Measurements from ENCODE around the gene LMO4. TPM values are rescaled to one million over a fixed set of nuclear protein-coding genes. Genes with fewer than 3 reads are reported as not detected.

Gene LMO4
- total and polyA plus RNA-seq, 10 of the 15 experiments (the other 5 are each of a cell fraction or from before 2014, with no cell fraction given): 3.8 to 76.6 (median 20.7) TPM

DNA sequence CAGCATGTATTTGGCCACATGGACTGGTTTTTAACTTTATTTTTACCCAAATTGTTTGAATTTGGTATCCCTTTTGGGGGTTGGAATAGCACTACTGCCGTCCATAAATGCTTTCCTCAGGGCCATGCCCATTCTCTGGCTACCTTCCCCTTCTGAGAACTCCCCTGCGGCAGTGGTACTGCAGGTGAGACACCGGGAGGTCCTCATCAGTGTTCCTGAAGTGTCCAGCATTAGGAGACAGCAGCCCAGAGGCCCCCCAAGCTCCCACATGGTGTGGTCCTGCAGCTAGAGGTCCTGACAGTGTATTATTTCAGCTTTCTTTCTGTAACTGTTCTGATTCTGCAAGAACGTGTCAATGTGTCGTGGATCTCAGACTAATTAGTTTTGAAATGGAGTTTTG, 8.9 kb downstream of the LMO4 start:
- Histone ChIP-seq H3K36me3 (ENCODE audit: control insufficient read depth in 2 of 2, insufficient read depth in 2 of 2, low read length in 1 of 2) (peaks cover 2 to 18% of the 10 kb centered on the region in 2 experiments), H3K4me2 (ENCODE audit: control insufficient read depth, insufficient read depth) (no peak overlapping the region), H4K20me1 (ENCODE audit: control insufficient read depth, insufficient read depth) (no peaks in the 10 kb centered on the region), H3K27ac (ENCODE audit: control insufficient read depth, insufficient read depth) (no peak overlapping the region), H3K4me3 (no peak overlapping the region), H3K9ac (ENCODE audit: control insufficient read depth, insufficient read depth, low read length) (no peak overlapping the region), H3K4me1 (ENCODE audit: control insufficient read depth, insufficient read depth, low read length) (peaks cover 14% of the 10 kb centered on the region), H3K27me3 (replicated peaks in 1 of 2; ENCODE audit: control insufficient read depth in 2 of 2, insufficient read depth in 2 of 2, low read length in 1 of 2) (no peaks in the 10 kb centered on the region), H2AFZ (ENCODE audit: control insufficient read depth, low read depth, low read length) (no peak overlapping the region), H3K79me2 (ENCODE audit: control insufficient read depth, insufficient read depth, low read length) (peaks cover 30% of the 10 kb centered on the region), H3K9me3 (replicated peaks; ENCODE audit: control insufficient read depth, insufficient read depth, low read length) (no peaks in the 10 kb centered on the region)
- ChIA-PET SMC1A (ENCODE audit: uncharacterized antibody, unreplicated experiment) (no interaction called here), RAD21 (ENCODE audit: unreplicated experiment) (no interaction called here), CTCF (interaction anchor here (2.0 kb wide), 1 partner anchor 11 kb away, joined by 7 read pairs; no protein-coding TSS in a partner anchor), POLR2A (no interaction called here)
- TF ChIP-seq ZNF217 (IDR thresholded peaks at IDR 0.05): no peak
- TF ChIP-seq NR2C2 (IDR thresholded peaks at IDR 0.05; ENCODE audit: borderline replicate concordance, control insufficient read depth, insufficient read length, low read depth): no peak
- no peak for TF ChIP-seq FOXK2 (IDR thresholded peaks at IDR 0.05)
- TF ChIP-seq RAD51 (IDR thresholded peaks at IDR 0.05): no peak
- no peak for TF ChIP-seq EED (IDR thresholded peaks at IDR 0.05; ENCODE audit: low read depth)
- no peak for TF ChIP-seq HDGF (IDR thresholded peaks at IDR 0.05)
- no peak for TF ChIP-seq ZNF384 (IDR thresholded peaks at IDR 0.05; ENCODE audit: borderline replicate concordance, low read depth, low read length)
- no peak for TF ChIP-seq LARP7 (IDR thresholded peaks at IDR 0.05)
- no peak for TF ChIP-seq DPF2 (IDR thresholded peaks at IDR 0.05)
- intact Hi-C loops (cut with micrococcal nuclease; ENCODE audit: unreplicated experiment): loop anchor here (10.0 kb wide), 2 partner anchors 423 to 633 kb away; partner anchors contain the start of genes HS2ST1, SELENOF and SH3GLB1
- no peak for DNase-seq (ENCODE audit: low read depth, low spot score)
- in situ Hi-C loops (cut with MboI): no loop called here
- no peak for ATAC-seq
- no peak for FAIRE-seq
- no TSS peak for BruUV-seq (replicated peaks)
- WGBS (ENCODE audit: insufficient coverage, insufficient replicate concordance, low lambda C conversion rate, missing lambda C conversion rate): 83% methylated on average over 5 of the region's 5 CpGs

DNA sequence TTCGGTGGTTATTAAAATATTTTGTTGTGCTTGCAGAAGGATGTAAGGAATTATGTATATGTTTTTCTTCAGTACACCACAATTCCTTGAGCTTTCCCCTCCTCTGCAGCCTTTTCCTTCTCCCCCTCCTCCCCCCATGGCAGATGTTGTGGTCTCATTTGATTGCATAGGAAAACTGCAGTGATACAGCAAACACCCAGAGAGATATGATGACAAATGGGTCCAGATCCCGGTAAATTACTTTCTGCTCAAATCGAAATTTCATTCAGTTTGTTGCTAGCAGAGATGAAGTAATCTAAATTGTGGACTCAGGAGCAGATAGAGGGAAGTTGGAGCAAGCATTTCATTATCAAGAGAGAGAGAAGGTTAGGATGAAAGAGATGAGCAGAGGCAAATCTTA, 9.9 kb downstream of the LMO4 start:
- Histone ChIP-seq H3K36me3 (ENCODE audit: control insufficient read depth in 2 of 2, insufficient read depth in 2 of 2, low read length in 1 of 2) (peaks cover 2 to 19% of the 10 kb centered on the region in 2 experiments), H3K4me2 (ENCODE audit: control insufficient read depth, insufficient read depth) (no peak overlapping the region), H3K27ac (ENCODE audit: control insufficient read depth, insufficient read depth) (no peak overlapping the region), H2AFZ (ENCODE audit: control insufficient read depth, low read depth, low read length) (no peak overlapping the region), H3K79me2 (ENCODE audit: control insufficient read depth, insufficient read depth, low read length) (peaks cover 26% of the 10 kb centered on the region), H3K9me3 (replicated peaks; ENCODE audit: control insufficient read depth, insufficient read depth, low read length) (no peaks in the 10 kb centered on the region), H3K27me3 (replicated peaks in 1 of 2; ENCODE audit: control insufficient read depth in 2 of 2, insufficient read depth in 2 of 2, low read length in 1 of 2) (no peaks in the 10 kb centered on the region), H3K9ac (ENCODE audit: control insufficient read depth, insufficient read depth, low read length) (no peak overlapping the region), H4K20me1 (ENCODE audit: control insufficient read depth, insufficient read depth) (no peaks in the 10 kb centered on the region), H3K4me3 (no peak overlapping the region), H3K4me1 (ENCODE audit: control insufficient read depth, insufficient read depth, low read length) (peaks cover 14% of the 10 kb centered on the region)
- no peak for DNase-seq (ENCODE audit: low read depth, low spot score)
- intact Hi-C loops (cut with micrococcal nuclease; ENCODE audit: unreplicated experiment) (loop anchor here (10.0 kb wide), 2 partner anchors 424 to 634 kb away; partner anchors contain the start of genes HS2ST1, SELENOF and SH3GLB1), in situ Hi-C loops (cut with MboI) (no loop called here)
- ChIA-PET RAD21 (ENCODE audit: unreplicated experiment) (no interaction called here), POLR2A (no interaction called here), CTCF (interaction anchor here (0.7 kb wide), 1 partner anchor 204 kb away, joined by 3 read pairs; no protein-coding TSS in a partner anchor), SMC1A (ENCODE audit: uncharacterized antibody, unreplicated experiment) (no interaction called here)
- no peak for ATAC-seq
- WGBS (ENCODE audit: insufficient coverage, insufficient replicate concordance, low lambda C conversion rate, missing lambda C conversion rate): 98% methylated on average over 3 of the region's 3 CpGs
- TF ChIP-seq BCL11A (IDR thresholded peaks at IDR 0.05; ENCODE audit: low read depth, low read length) (no peak), ATF7 (IDR thresholded peaks at IDR 0.05; ENCODE audit: low read depth) (no peak), STAT3 (IDR thresholded peaks at IDR 0.05; ENCODE audit: low read depth, low read length) (no peak), SMC3 (IDR thresholded peaks at IDR 0.05; ENCODE audit: borderline replicate concordance, low read length) (no peak), BACH1 (IDR thresholded peaks at IDR 0.05; ENCODE audit: borderline replicate concordance) (no peak)
- no TSS peak for BruUV-seq (replicated peaks)
- no peak for FAIRE-seq
